Activated CD4-positive, CD25-positive, alpha-beta regulatory T cell treated with anti-CD3 and anti-CD28 coated beads, Interleukin-2, amount 50 U/mL, for 24 hours (primary cell): ENCODE results near the gene TMEM74B.
"Not testable (repeated sequence)": the region's sequence is repeated elsewhere in the genome, so short reads cannot be mapped to it uniquely, and the experiment has no call there.

Experiments
- ATAC-seq, 2 donors: fragments of 150-1000 bp; cut with Tn5 transposase; one replicate each; pipeline ENCODE4 v1.10.0; 2021; ENCODE audit warnings: mild to moderate bottlenecking in 1 of 2, moderate library complexity in 1 of 2

The TMEM74B gene

GRCh38 chr20:1184638-1185315, at the start of gene TMEM74B:
Gene TMEM74B, minus strand, starts transcription at chr20:1184981. Its CDS starts 1,180 bp downstream, at chr20:1183801.
- no peak for ATAC-seq

GRCh38 chr20:1232286-1233111, 47.7 kb upstream of the TMEM74B start:
- peak in 1 of 2 donors; percentile 27 for ATAC-seq

GRCh38 chr20:1229541-1229940, 44.8 kb upstream of the TMEM74B start:
- no peak for ATAC-seq

- ATAC-seq: peak; percentile 73 to 80
These were observed 41.2 kb upstream of the TMEM74B start, which contains the start of gene RAD21L1 for GRCh38 chr20:1225783-1226654. Gene RAD21L1, plus strand, starts transcription at chr20:1226044. Its CDS starts 2,410 bp downstream, at chr20:1228454.

- peak; percentile 27 to 44 for ATAC-seq
These were observed 40.5 kb upstream of the TMEM74B start for GRCh38 chr20:1225263-1225782.

- ATAC-seq: no peak
These were observed 39.6 kb upstream of the TMEM74B start for GRCh38 chr20:1224205-1224890.

GRCh38 chr20:1222750-1223149, 38.0 kb upstream of the TMEM74B start:
- ATAC-seq: not testable (repeated sequence)

- not testable (repeated sequence) for ATAC-seq
These were observed 32.0 kb upstream of the TMEM74B start for GRCh38 chr20:1216527-1217427.

- ATAC-seq: peak; percentile 85 to 86
These were observed 30.8 kb upstream of the TMEM74B start for GRCh38 chr20:1215386-1216170.

- ATAC-seq: peak in 1 of 2 donors; percentile 6
These were observed 30.1 kb upstream of the TMEM74B start for GRCh38 chr20:1214838-1215261.

- peak; percentile 61 to 64 for ATAC-seq
These were observed 28.0 kb upstream of the TMEM74B start for GRCh38 chr20:1212607-1213396.

- no peak for ATAC-seq
These were observed 27.2 kb upstream of the TMEM74B start for GRCh38 chr20:1212023-1212422.

- no peak for ATAC-seq
These were observed 25.7 kb upstream of the TMEM74B start for GRCh38 chr20:1210501-1210900.

GRCh38 chr20:1209447-1210387, 24.9 kb upstream of the TMEM74B start:
- ATAC-seq: peak; percentile 52 to 53

GRCh38 chr20:1207293-1207878, 22.6 kb upstream of the TMEM74B start:
- no peak for ATAC-seq

GRCh38 chr20:1206366-1207148, 21.8 kb upstream of the TMEM74B start:
- no peak for ATAC-seq

- no peak for ATAC-seq
These were observed 21.0 kb upstream of the TMEM74B start for GRCh38 chr20:1205802-1206201.
